H1 (cell line): Measurements from ENCODE around the gene TAS2R5. TPM values are rescaled to one million over a fixed set of nuclear protein-coding genes. Genes with fewer than 3 reads are reported as not detected.

ENCODE experiments used
- CTCF ChIA-PET: fragments of 300-600 bp; sonication (Branson Sonifier 250); formaldehyde crosslinking; loops from one replicate; lab custom pipeline; 2021; ENCODE audit not compliant: partially characterized antibody; lab: Charles Lee
- POLR2A ChIA-PET: fragments of 300-600 bp; sonication (Branson Sonifier 250); formaldehyde crosslinking; loops from one replicate; lab custom pipeline; 2021; ENCODE audit warnings: inconsistent platforms; ENCODE audit not compliant: partially characterized antibody; lab: Charles Lee
- DNase-seq, 2 experiments: peaks; one replicate each; pipeline versions ENCODE4 v3.0.0 to v3.0.0-alpha.2; 2010 to 2022; ENCODE audit warnings: low spot score in 2 of 2, low read depth in 1 of 2, mixed read lengths in 1 of 2
- FAIRE-seq: peaks from 2 replicates; lab custom pipeline; 2011; peaks lifted over from hg19 to GRCh38; lab: Jason Lieb, UNC
- H2AFZ ChIP-seq: 2 replicates; pipeline ENCODE4 v1.8.1; 2012; ENCODE audit warnings: low read length, inconsistent platforms
- H2AK5ac ChIP-seq: 2 replicates; pipeline ENCODE4 v1.6.1; 2013; ENCODE audit warnings: low read depth, low read length
- H2BK120ac ChIP-seq: replicated peaks from 2 replicates; pipeline ENCODE3; 2013; ENCODE audit warnings: low read depth, low read length, inconsistent platforms
- H2BK12ac ChIP-seq: 2 replicates; pipeline ENCODE4 v1.6.1; 2013; ENCODE audit warnings: low read depth, low read length
- H2BK15ac ChIP-seq: 2 replicates; pipeline ENCODE4 v1.6.1; 2013; ENCODE audit warnings: low read length
- H2BK20ac ChIP-seq: 2 replicates; pipeline ENCODE4 v1.6.1; 2013; ENCODE audit warnings: low read length
- H2BK5ac ChIP-seq: 2 replicates; pipeline ENCODE4 v1.6.1; 2013; ENCODE audit warnings: low read depth, low read length
- H3K14ac ChIP-seq: 2 replicates; pipeline ENCODE4 v1.6.1; 2013; ENCODE audit warnings: inconsistent platforms; ENCODE audit not compliant: insufficient read length
- H3K18ac ChIP-seq: 2 replicates; pipeline ENCODE4 v1.6.1; 2013; ENCODE audit warnings: low read length; ENCODE audit errors: extremely low read depth
- H3K23ac ChIP-seq: 2 replicates; pipeline ENCODE4 v1.6.1; 2013; ENCODE audit warnings: inconsistent platforms; ENCODE audit not compliant: insufficient read length
- H3K23me2 ChIP-seq: 2 replicates; pipeline ENCODE4 v1.6.1; 2013; ENCODE audit warnings: low read depth, low read length
- H3K27ac ChIP-seq: 2 replicates; pipeline ENCODE4 v1.6.1; 2011; ENCODE audit warnings: low read depth, low read length, inconsistent platforms
- H3K27me3 ChIP-seq, 4 experiments: replicated peaks in 1 of 4; 1 replicate in 1 of 4; 2 replicates in 3 of 4; pipeline versions ENCODE4 v1.6.1 to v1.8.1; 2011 to 2013; ENCODE audit warnings: low read length in 3 of 4, mild to moderate bottlenecking in 3 of 4, inconsistent platforms in 2 of 4, mixed read lengths in 2 of 4, moderate library complexity in 1 of 4; ENCODE audit not compliant: control insufficient read depth in 3 of 4, insufficient read depth in 3 of 4; ENCODE audit errors: extremely low read depth in 1 of 4
- H3K36me3 ChIP-seq, 4 experiments: 2 replicates each; pipeline versions ENCODE4 v1.6.1 to v1.8.1; 2011 to 2013; ENCODE audit warnings: mild to moderate bottlenecking in 4 of 4, low read length in 3 of 4, moderate library complexity in 2 of 4, control low read depth in 1 of 4, inconsistent platforms in 1 of 4; ENCODE audit not compliant: insufficient read depth in 4 of 4, control insufficient read depth in 2 of 4
- H3K4ac ChIP-seq: replicated peaks from 2 replicates; pipeline ENCODE3; 2013; ENCODE audit warnings: low read length, low read depth, mixed read lengths, inconsistent platforms; ENCODE audit not compliant: insufficient read length
- H3K4me1 ChIP-seq, 4 experiments: replicated peaks in 1 of 4; 1 replicate in 1 of 4; 2 replicates in 3 of 4; pipeline versions ENCODE4 v1.6.1 to v1.8.1; 2011 to 2013; ENCODE audit warnings: low read length in 3 of 4, inconsistent platforms in 2 of 4, mixed read lengths in 1 of 4; ENCODE audit not compliant: insufficient read depth in 4 of 4, control insufficient read depth in 3 of 4
- H3K4me2 ChIP-seq, 2 experiments: 2 replicates each; pipeline versions ENCODE4 v1.6.1 to v1.8.1; 2011 to 2013; ENCODE audit warnings: low read depth in 2 of 2, low read length in 2 of 2, control low read depth in 1 of 2, inconsistent platforms in 1 of 2, mild to moderate bottlenecking in 1 of 2; ENCODE audit not compliant: insufficient read depth in 1 of 2
- H3K4me3 ChIP-seq, 4 experiments: fragments of 200-600, 300-600 bp in 1 of 4; sonication (generic), shearing (Covaris generic), sonication (Bioruptor Twin) in 1 of 4; 2 replicates each; pipeline versions ENCODE4 v1.5.1 to v1.8.1; 2011 to 2016; ENCODE audit warnings: low read length in 4 of 4, low read depth in 3 of 4, control low read depth in 2 of 4, inconsistent platforms in 2 of 4, mild to moderate bottlenecking in 2 of 4, mixed read lengths in 1 of 4, moderate library complexity in 1 of 4; ENCODE audit not compliant: insufficient read depth in 2 of 4; ENCODE audit errors: extremely low read depth in 1 of 4
- H3K56ac ChIP-seq: replicated peaks from 2 replicates; pipeline ENCODE3; 2013; ENCODE audit warnings: low read depth, mild to moderate bottlenecking, mixed read lengths, low read length, inconsistent platforms; ENCODE audit not compliant: insufficient read length
- H3K79me1 ChIP-seq: 2 replicates; pipeline ENCODE4 v1.6.1; 2013; ENCODE audit warnings: low read depth, low read length, control low read depth
- H3K79me2 ChIP-seq, 2 experiments: 2 replicates each; pipeline versions ENCODE4 v1.6.1 to v1.8.1; 2012 to 2013; ENCODE audit warnings: low read length in 2 of 2, mild to moderate bottlenecking in 2 of 2, inconsistent platforms in 1 of 2; ENCODE audit not compliant: insufficient read depth in 2 of 2, control insufficient read depth in 1 of 2
- H3K9ac ChIP-seq, 4 experiments: replicated peaks in 1 of 4; 1 replicate in 1 of 4; 2 replicates in 3 of 4; pipeline versions ENCODE4 v1.6.1 to v1.8.1; 2011 to 2013; ENCODE audit warnings: low read depth in 3 of 4, low read length in 3 of 4, control low read depth in 2 of 4, mild to moderate bottlenecking in 2 of 4, moderate library complexity in 2 of 4, inconsistent platforms in 1 of 4; ENCODE audit errors: extremely low read depth in 1 of 4
- H3K9me3 ChIP-seq, 2 experiments: 2 replicates each; pipeline versions ENCODE4 v1.6.1 to v1.8.1; 2012 to 2013; ENCODE audit warnings: mild to moderate bottlenecking in 2 of 2, moderate library complexity in 2 of 2, control low read depth in 1 of 2, inconsistent platforms in 1 of 2, low read depth in 1 of 2, low read length in 1 of 2, mixed read lengths in 1 of 2; ENCODE audit not compliant: insufficient read depth in 2 of 2
- H4K20me1 ChIP-seq, 2 experiments: replicated peaks in 1 of 2; 2 replicates each; pipeline versions ENCODE3 to v1.8.1; 2011 to 2013; ENCODE audit warnings: inconsistent platforms in 2 of 2, low read length in 2 of 2, mild to moderate bottlenecking in 1 of 2; ENCODE audit not compliant: insufficient read depth in 2 of 2, control insufficient read depth in 1 of 2
- H4K5ac ChIP-seq: 2 replicates; pipeline ENCODE4 v1.6.1; 2013; ENCODE audit warnings: low read length, low read depth, mixed read lengths, inconsistent platforms; ENCODE audit not compliant: insufficient read length
- H4K8ac ChIP-seq: 2 replicates; pipeline ENCODE4 v1.8.0; 2013; ENCODE audit warnings: mild to moderate bottlenecking, moderate library complexity, low read length, inconsistent platforms; ENCODE audit not compliant: insufficient read depth; ENCODE audit errors: extremely low read depth
- H4K91ac ChIP-seq: replicated peaks from 2 replicates; pipeline ENCODE3; 2013; ENCODE audit warnings: low read length, mixed read lengths, inconsistent platforms; ENCODE audit not compliant: insufficient read length
- CTBP2 ChIP-seq: IDR thresholded peaks from 2 replicates; pipeline ENCODE4 v1.7.0; 2011; ENCODE audit warnings: borderline replicate concordance, mild to moderate bottlenecking, moderate library complexity, mixed read lengths, low read length; ENCODE audit not compliant: insufficient read depth, insufficient read length
- EGR1 ChIP-seq: IDR thresholded peaks from 2 replicates; pipeline ENCODE4 v1.6.1; 2011; ENCODE audit warnings: low read depth, low read length, borderline replicate concordance
- HDAC6 ChIP-seq: IDR thresholded peaks from one replicate; pipeline ENCODE4 v1.7.1; 2012; ENCODE audit warnings: low read depth, mild to moderate bottlenecking, inconsistent platforms, low read length, moderate library complexity
- JUND ChIP-seq: IDR thresholded peaks from 2 replicates; pipeline ENCODE4 v1.6.1; 2011; ENCODE audit warnings: mild to moderate bottlenecking, improper control_type of control experiment, low read length
- POLR2A ChIP-seq, 2 experiments: IDR thresholded peaks; 1 replicate in 1 of 2; 2 replicates in 1 of 2; pipeline ENCODE4 v1.6.1; 2011; ENCODE audit warnings: low read depth in 2 of 2, low read length in 2 of 2, mild to moderate bottlenecking in 2 of 2; ENCODE audit errors: control extremely low read depth in 1 of 2
- POU5F1 ChIP-seq: IDR thresholded peaks from 2 replicates; pipeline ENCODE4 v1.6.1; 2011; ENCODE audit warnings: low read depth, mild to moderate bottlenecking, low read length, moderate library complexity
- RBBP5 ChIP-seq: IDR thresholded peaks from 2 replicates; pipeline ENCODE4 v1.7.1; 2012; ENCODE audit warnings: low read depth, mild to moderate bottlenecking, inconsistent platforms, low read length, moderate library complexity, borderline replicate concordance
- RFX5 ChIP-seq: IDR thresholded peaks from 2 replicates; pipeline ENCODE4 v1.6.1; 2011; ENCODE audit warnings: low read depth, low read length, improper control_type of control experiment, borderline replicate concordance
- SIN3A ChIP-seq, 2 experiments: IDR thresholded peaks in 1 of 2; conservative IDR thresholded peaks in 1 of 2; 2 replicates each; pipeline ENCODE4 v1.6.1; 2011 to 2012; ENCODE audit warnings: low read length in 2 of 2, improper control_type of control experiment in 1 of 2, low read depth in 1 of 2, mild to moderate bottlenecking in 1 of 2
- TAF7 ChIP-seq: optimal IDR thresholded peaks from 2 replicates; pipeline ENCODE3; 2011; ENCODE audit warnings: low read depth, mild to moderate bottlenecking, inconsistent platforms, low read length, moderate library complexity, borderline replicate concordance
- USF2 ChIP-seq: IDR thresholded peaks from 2 replicates; pipeline ENCODE4 v1.6.1; 2011; ENCODE audit warnings: low read length, improper control_type of control experiment
- WGBS, 2 experiments: shearing (Covaris generic) in 1 of 2; methylation state at CpG; one replicate each; pipeline versions ENCODE4 v1.1.6 to v1.1.7; 2013 to 2015; ENCODE audit warnings: low lambda C conversion rate in 2 of 2, mixed read lengths in 2 of 2, inconsistent platforms in 1 of 2, low coverage in 1 of 2, missing lambda C conversion rate in 1 of 2; ENCODE audit not compliant: insufficient replicate concordance in 2 of 2, insufficient coverage in 1 of 2, insufficient read length in 1 of 2; ENCODE audit errors: extremely low coverage in 1 of 2, missing lambda C conversion rate in 1 of 2; 5-methylcytosine and 5-hydroxymethylcytosine counted together
- polyA plus RNA-seq, 7 experiments: library from polyadenylated mRNA; depleted of rRNA in 3 of 7; stranded (reverse) in 5 of 7; unstranded in 2 of 7; fragments of >200 nt in 5 of 7; fragments of 200-250 nt in 2 of 7; gene quantifications; 1 replicate in 5 of 7; 2 replicates in 1 of 7; 4 replicates in 1 of 7; pipeline versions ENCODE4 v1.2.1 to v1.2.3, GENCODE V29; 2011 to 2013; ENCODE audit warnings: missing spikeins in 2 of 7, mixed read lengths in 2 of 7
- total RNA-seq: library from RNA; stranded (reverse); fragmentation: NEBNext Ultra II Directional; extraction: Animal tissue kit (Norgen Biotek cat#: 25700); gene quantifications from 2 replicates; pipeline ENCODE4 v1.2.1, GENCODE V29; 2021

TAS2R5 gene
- total and polyA plus RNA-seq, 2 of the 8 experiments (the other 6 are each of a cell fraction or from before 2014, with no cell fraction given) = 1.5 to 6.2 TPM

GRCh38 chr7:141776374-141776773 lies 13.6 kb upstream of the TAS2R5 start, which contains the start of gene TAS2R4:
Gene TAS2R4 (plus strand): TSS chr7:141776674. CDS start chr7:141778489, 1,815 bp downstream.
- Histone ChIP-seq H2BK20ac (no peak within 1 kb of the TSS), H4K8ac (no peak within 1 kb of the TSS), H3K36me3 (peaks cover 4 to 31% (median 18%) of the 10 kb centered on the region in 4 experiments; a peak in 7 of 8 replicates), H3K9me3 (peaks cover 11 to 14% of the 10 kb centered on the region in 2 experiments; a peak in 3 of 4 replicates), H2BK120ac (no peak within 1 kb of the TSS), H3K4me2 (no peak within 1 kb of the TSS), H3K56ac (no peak within 1 kb of the TSS), H2AK5ac (no peak within 1 kb of the TSS), H4K5ac (no peak within 1 kb of the TSS), H2BK5ac (no peak within 1 kb of the TSS), H2BK15ac (no peak within 1 kb of the TSS), H3K27me3 (no peaks in the 10 kb centered on the region), H3K4me3 (no peak within 1 kb of the TSS), H3K4ac (no peak within 1 kb of the TSS), H2BK12ac (no peak within 1 kb of the TSS), H3K79me2 (no peaks in the 10 kb centered on the region), H3K14ac (no peak within 1 kb of the TSS), H4K91ac (no peak within 1 kb of the TSS), H3K4me1 (no peaks in the 10 kb centered on the region), H2AFZ (no peak within 1 kb of the TSS), H3K79me1 (no peaks in the 10 kb centered on the region), H3K27ac (no peak within 1 kb of the TSS), H4K20me1 (no peaks in the 10 kb centered on the region), H3K23me2 (no peaks in the 10 kb centered on the region), H3K18ac (no peak within 1 kb of the TSS), H3K23ac (no peak within 1 kb of the TSS), H3K9ac (no peak within 1 kb of the TSS)
- POLR2A ChIA-PET = interaction anchor here (0.6 kb wide), 1 partner anchor 1604 kb away, joined by 3 read pairs; no protein-coding TSS in a partner anchor
- CTCF ChIA-PET = interaction anchor here (1.1 to 1.7 kb wide), 4 partner anchors 10 to 199 kb away, joined by 4 to 15 read pairs (median 5); no protein-coding TSS in a partner anchor
- no peak for DNase-seq
- TF ChIP-seq HDAC6 (no peak), JUND (no peak), USF2 (no peak), RFX5 (no peak), SIN3A (conservative IDR thresholded peaks at IDR 0.05 in 1 of 2, IDR thresholded peaks at IDR 0.05 in 1 of 2; ENCODE audit: low read depth in 1 of 2, low read length in 2 of 2) (no peak), TAF7 (no peak), POLR2A (IDR thresholded peaks at IDR 0.05; ENCODE audit: control extremely low read depth in 1 of 2, low read depth in 2 of 2, low read length in 2 of 2) (no peak), POU5F1 (no peak), EGR1 (no peak), RBBP5 (no peak), CTBP2 (no peak)
- WGBS, 2 experiments = 94% methylated on average over 1 of the region's 1 CpG; no CpG with 5 or more reads in 1 of the 2 experiments
- no peak for FAIRE-seq
